ENCODE measurements around the gene GRM3. TPM values are rescaled to one million over a fixed set of nuclear protein-coding genes. Genes with fewer than 3 reads are reported as not detected.

Gene GRM3
- total RNA-seq, 1 donor = not detected

DNA sequence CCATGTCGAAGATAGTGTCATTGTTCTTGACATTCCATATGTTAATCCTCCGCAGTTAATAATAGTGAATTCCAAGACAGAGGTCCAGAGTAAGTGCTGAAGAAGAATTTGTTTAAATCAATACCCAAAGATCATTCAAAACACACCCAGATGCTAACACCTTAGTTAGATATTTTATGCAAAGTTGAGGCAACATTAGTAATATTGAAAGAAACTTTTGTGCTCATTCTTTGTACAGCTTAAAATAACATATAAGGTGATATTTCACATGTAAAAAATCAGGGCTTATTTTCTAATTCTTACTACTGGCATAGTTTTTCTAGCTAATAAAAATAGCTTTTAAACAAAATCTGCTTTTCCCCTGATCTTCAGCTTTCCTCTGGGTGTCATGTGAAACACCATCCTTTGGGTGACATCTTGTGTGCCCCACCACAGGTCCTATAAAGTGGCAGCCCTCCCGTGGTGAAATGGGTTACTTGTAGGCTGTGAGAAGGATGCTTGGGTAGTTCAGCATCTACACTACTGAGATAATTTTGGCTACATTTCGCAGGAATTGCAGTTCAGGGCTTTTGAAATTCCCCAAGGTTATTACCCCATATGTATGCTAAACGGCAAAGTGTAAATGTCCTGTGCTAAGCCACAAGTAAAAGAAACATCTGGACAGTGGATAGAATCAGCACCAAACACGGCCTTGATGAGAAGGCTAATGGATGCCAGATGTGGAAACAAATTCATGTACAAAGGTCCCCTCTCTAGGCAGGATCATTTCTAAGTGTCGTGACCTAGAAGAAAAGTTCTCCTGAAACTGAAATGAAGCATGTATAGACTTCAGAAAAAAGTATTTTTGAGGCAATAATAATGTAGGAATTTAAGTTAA, 105.4 kb downstream of the GRM3 start:
- Histone ChIP-seq H3K4me3 (ENCODE audit: insufficient read depth, low read length) (no peak overlapping the region), H3K9me3 (ENCODE audit: low read depth, low read length) (no peaks in the 10 kb centered on the region), H3K4me1 (ENCODE audit: insufficient read depth, low read length) (no peaks in the 10 kb centered on the region), H3K79me2 (ENCODE audit: insufficient read depth, low read length) (no peaks in the 10 kb centered on the region), H3K27me3 (ENCODE audit: insufficient read depth, low read length) (no peaks in the 10 kb centered on the region), H3K4me2 (ENCODE audit: insufficient read depth, low read length) (no peak overlapping the region), H3K36me3 (ENCODE audit: insufficient read depth, low read length) (no peaks in the 10 kb centered on the region), H2AFZ (ENCODE audit: low read length) (no peak overlapping the region), H3K27ac (ENCODE audit: low read depth, low read length) (no peak overlapping the region), H4K20me1 (ENCODE audit: insufficient read depth, low read length) (no peaks in the 10 kb centered on the region)
- TF ChIP-seq, protein P1, sequence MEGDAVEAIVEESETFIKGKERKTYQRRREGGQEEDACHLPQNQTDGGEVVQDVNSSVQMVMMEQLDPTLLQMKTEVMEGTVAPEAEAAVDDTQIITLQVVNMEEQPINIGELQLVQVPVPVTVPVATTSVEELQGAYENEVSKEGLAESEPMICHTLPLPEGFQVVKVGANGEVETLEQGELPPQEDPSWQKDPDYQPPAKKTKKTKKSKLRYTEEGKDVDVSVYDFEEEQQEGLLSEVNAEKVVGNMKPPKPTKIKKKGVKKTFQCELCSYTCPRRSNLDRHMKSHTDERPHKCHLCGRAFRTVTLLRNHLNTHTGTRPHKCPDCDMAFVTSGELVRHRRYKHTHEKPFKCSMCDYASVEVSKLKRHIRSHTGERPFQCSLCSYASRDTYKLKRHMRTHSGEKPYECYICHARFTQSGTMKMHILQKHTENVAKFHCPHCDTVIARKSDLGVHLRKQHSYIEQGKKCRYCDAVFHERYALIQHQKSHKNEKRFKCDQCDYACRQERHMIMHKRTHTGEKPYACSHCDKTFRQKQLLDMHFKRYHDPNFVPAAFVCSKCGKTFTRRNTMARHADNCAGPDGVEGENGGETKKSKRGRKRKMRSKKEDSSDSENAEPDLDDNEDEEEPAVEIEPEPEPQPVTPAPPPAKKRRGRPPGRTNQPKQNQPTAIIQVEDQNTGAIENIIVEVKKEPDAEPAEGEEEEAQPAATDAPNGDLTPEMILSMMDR (IDR thresholded peaks at IDR 0.05; ENCODE audit: extremely low read depth, low read depth, low read length) = no peak
- DNase-seq (ENCODE audit: insufficient read length, low spot score, missing footprints) = no peak

DNA sequence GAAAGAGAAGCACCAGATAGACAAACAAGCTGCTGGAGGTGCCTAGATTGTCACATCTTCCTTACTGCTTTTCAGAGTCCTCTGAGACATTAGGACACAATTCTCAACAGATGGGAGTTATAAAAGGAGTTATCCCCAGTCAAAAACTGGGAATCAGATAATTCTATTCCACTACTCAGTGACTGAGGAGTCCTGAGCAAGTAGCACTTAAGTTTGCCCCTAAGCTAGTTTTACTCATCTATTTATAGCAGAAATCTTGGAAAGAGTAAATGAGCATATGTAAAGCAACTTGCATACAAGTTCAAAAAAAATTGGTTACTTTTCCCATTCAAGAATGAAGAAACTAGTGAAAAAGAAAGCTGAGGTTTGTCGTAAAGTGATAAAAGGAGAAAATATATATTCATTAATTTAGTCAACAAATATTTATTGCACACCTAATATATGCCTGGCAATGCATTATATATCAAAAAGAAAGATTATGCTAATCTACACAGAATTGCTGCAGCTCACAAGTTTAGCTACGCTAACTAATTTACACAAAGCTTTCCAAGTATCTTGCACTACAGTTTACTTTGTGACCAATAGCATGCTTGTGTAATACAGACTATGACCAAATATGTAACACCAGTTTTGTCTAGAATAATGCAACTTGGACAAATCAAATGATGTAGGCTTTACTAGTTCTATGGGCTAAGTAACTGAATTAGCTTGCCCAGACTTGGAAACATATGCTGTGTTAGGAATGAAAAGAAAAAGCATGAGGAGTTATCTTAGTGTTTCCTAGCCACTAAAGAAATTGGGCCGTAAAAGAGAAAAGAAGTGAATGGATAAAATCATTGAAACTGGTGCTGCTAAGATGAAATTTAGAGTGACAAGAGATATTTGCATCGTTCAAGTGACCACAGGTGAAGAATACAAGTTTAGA, 106.3 kb downstream of the GRM3 start:
- H3K79me2 ChIP-seq (ENCODE audit: insufficient read depth, low read length) = no peaks in the 10 kb centered on the region

DNA sequence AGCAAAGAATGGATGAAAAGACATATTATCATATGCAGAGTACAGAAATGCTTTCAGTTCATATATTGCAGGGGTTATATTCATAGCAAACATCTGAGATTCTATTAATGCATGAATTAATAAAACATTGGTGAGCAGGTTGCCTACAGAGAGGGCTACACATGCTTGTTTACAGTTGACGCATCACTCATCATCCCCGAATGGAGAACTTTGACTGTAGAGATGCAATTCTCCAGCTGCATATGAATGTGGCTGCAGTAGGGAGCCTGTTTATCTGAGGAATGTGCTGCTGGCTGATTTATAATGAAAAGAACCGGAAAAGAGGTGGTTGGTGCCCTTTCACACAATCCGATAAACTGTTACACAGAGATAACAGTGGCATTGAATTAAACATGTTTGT, 116.5 kb downstream of the GRM3 start:
- TF ChIP-seq, protein P1 (IDR thresholded peaks at IDR 0.05; ENCODE audit: extremely low read depth, low read depth, low read length) = no peak
- peaks cover 7% of the 10 kb centered on the region for H3K9me3 ChIP-seq (ENCODE audit: low read depth, low read length)
- H3K4me3 ChIP-seq (ENCODE audit: insufficient read depth, low read length) = no peak overlapping the region
- no peaks in the 10 kb centered on the region for H3K79me2 ChIP-seq (ENCODE audit: insufficient read depth, low read length)
- no peak overlapping the region for H3K27ac ChIP-seq (ENCODE audit: low read depth, low read length)
- H4K20me1 ChIP-seq (ENCODE audit: insufficient read depth, low read length) = no peaks in the 10 kb centered on the region
- H2AFZ ChIP-seq (ENCODE audit: low read length) = no peak overlapping the region
- H3K36me3 ChIP-seq (ENCODE audit: insufficient read depth, low read length) = no peaks in the 10 kb centered on the region
- peak; percentile 69 for DNase-seq (ENCODE audit: insufficient read length, low spot score, missing footprints)
- no peaks in the 10 kb centered on the region for H3K4me1 ChIP-seq (ENCODE audit: insufficient read depth, low read length)
- H3K4me2 ChIP-seq (ENCODE audit: insufficient read depth, low read length) = no peak overlapping the region
- H3K27me3 ChIP-seq (ENCODE audit: insufficient read depth, low read length) = no peaks in the 10 kb centered on the region

More for the DNA sequence above, 106.3 kb downstream of the GRM3 start:
- Histone ChIP-seq H3K4me3 (ENCODE audit: insufficient read depth, low read length) (no peak overlapping the region), H3K4me2 (ENCODE audit: insufficient read depth, low read length) (no peak overlapping the region), H3K9me3 (ENCODE audit: low read depth, low read length) (no peaks in the 10 kb centered on the region), H4K20me1 (ENCODE audit: insufficient read depth, low read length) (no peaks in the 10 kb centered on the region), H2AFZ (ENCODE audit: low read length) (no peak overlapping the region), H3K36me3 (ENCODE audit: insufficient read depth, low read length) (no peaks in the 10 kb centered on the region), H3K4me1 (ENCODE audit: insufficient read depth, low read length) (no peaks in the 10 kb centered on the region), H3K27me3 (ENCODE audit: insufficient read depth, low read length) (no peaks in the 10 kb centered on the region), H3K27ac (ENCODE audit: low read depth, low read length) (no peak overlapping the region)
- DNase-seq (ENCODE audit: insufficient read length, low spot score, missing footprints) = no peak
- TF ChIP-seq, protein P1 (IDR thresholded peaks at IDR 0.05; ENCODE audit: extremely low read depth, low read depth, low read length) = no peak

DNA sequence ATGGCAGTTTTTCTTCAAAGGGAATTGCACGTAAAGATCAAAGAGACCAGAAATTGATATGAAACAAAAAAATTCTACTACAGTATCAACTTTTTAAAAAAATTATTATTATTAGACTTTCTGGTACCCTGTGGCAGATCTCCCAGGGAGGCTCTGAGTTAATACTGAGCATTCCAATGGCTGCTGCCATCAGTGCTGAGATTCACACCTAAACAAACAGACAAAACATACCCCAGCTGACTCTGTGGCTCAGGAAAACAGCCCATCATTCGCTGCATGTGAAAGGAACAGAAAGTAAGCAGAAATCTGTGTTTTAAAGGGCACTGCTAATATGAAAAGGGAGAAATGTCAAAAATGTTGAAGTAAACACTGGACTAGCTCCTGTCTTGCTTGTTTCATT, 118.4 kb downstream of the GRM3 start:
- H4K20me1 ChIP-seq (ENCODE audit: insufficient read depth, low read length) = no peaks in the 10 kb centered on the region
- H3K79me2 ChIP-seq (ENCODE audit: insufficient read depth, low read length) = no peaks in the 10 kb centered on the region
- H3K9me3 ChIP-seq (ENCODE audit: low read depth, low read length) = peaks cover 7% of the 10 kb centered on the region
- H3K4me1 ChIP-seq (ENCODE audit: insufficient read depth, low read length) = no peaks in the 10 kb centered on the region
- no peak for DNase-seq (ENCODE audit: insufficient read length, low spot score, missing footprints)
- no peak overlapping the region for H3K4me3 ChIP-seq (ENCODE audit: insufficient read depth, low read length)
- no peak overlapping the region for H3K27ac ChIP-seq (ENCODE audit: low read depth, low read length)
- no peak overlapping the region for H2AFZ ChIP-seq (ENCODE audit: low read length)
- H3K4me2 ChIP-seq (ENCODE audit: insufficient read depth, low read length) = no peak overlapping the region
- H3K36me3 ChIP-seq (ENCODE audit: insufficient read depth, low read length) = no peaks in the 10 kb centered on the region
- no peaks in the 10 kb centered on the region for H3K27me3 ChIP-seq (ENCODE audit: insufficient read depth, low read length)
- TF ChIP-seq, protein P1 (IDR thresholded peaks at IDR 0.05; ENCODE audit: extremely low read depth, low read depth, low read length) = no peak

All from osteoblast (primary cell).